Measurements from ENCODE around the gene SLC46A3. TPM values are rescaled to one million over a fixed set of nuclear protein-coding genes. Genes with fewer than 3 reads are reported as not detected.

Gene SLC46A3
- total and polyA plus RNA-seq, 2 donors (not counting 1 experiment from before 2014, with no cell fraction given) = 2.6 to 6.4 TPM

- peak within 1 kb of the TSS; percentile 68 to 95 (median 80) for H3K4me3 ChIP-seq (replicated peaks in 1 of 4; ENCODE audit: control extremely low read depth in 1 of 4, insufficient read depth in 1 of 4, low read depth in 3 of 4, low read length in 4 of 4)
- no peaks in the 10 kb centered on the region for H4K20me1 ChIP-seq (ENCODE audit: control insufficient read depth, extremely low read depth, insufficient read depth, low read length)
- H3K4me2 ChIP-seq (ENCODE audit: extremely low read depth, insufficient read depth, low read length) = peak within 1 kb of the TSS; percentile 91
- peaks cover 66% of the 10 kb centered on the region for H3K79me2 ChIP-seq (ENCODE audit: control insufficient read depth, insufficient read depth, low read length)
- no peak for TF ChIP-seq EZH2 (IDR thresholded peaks at IDR 0.05; ENCODE audit: low read length, missing control alignments)
- TF ChIP-seq CTCF (conservative IDR thresholded peaks at IDR 0.05 in 1 of 2, IDR thresholded peaks at IDR 0.05 in 1 of 2; ENCODE audit: low read depth in 1 of 2, low read length in 2 of 2) = no peak
- H3K27me3 ChIP-seq (ENCODE audit: control insufficient read depth, insufficient read depth, low read length) = no peaks in the 10 kb centered on the region
- H3K9ac ChIP-seq (ENCODE audit: insufficient read depth, low read length) = peak within 1 kb of the TSS; percentile 97
- H3K9me3 ChIP-seq (ENCODE audit: control insufficient read depth, insufficient read depth, low read depth, low read length) = no peaks in the 10 kb centered on the region
- peaks cover 8% of the 10 kb centered on the region for H3K4me1 ChIP-seq (ENCODE audit: control insufficient read depth, extremely low read depth, insufficient read depth, low read length)
- H2AFZ ChIP-seq (ENCODE audit: low read length) = peak within 1 kb of the TSS; percentile 60
- peak; percentile 92 to 94 for DNase-seq (ENCODE audit: low read depth in 2 of 2)
- peaks cover 1% of the 10 kb centered on the region for H3K36me3 ChIP-seq (ENCODE audit: control insufficient read depth, insufficient read depth, low read length)
- H3K27ac ChIP-seq (ENCODE audit: insufficient read depth, low read length) = peak within 1 kb of the TSS; percentile 95
Measured at GRCh38 chr13:28658796-28659620, 59.8 kb downstream of the SLC46A3 start, which contains the start of gene POMP. TSS of gene POMP (plus strand) at chr13:28659130. CDS start at chr13:28659185, 55 bp downstream.

- peaks cover 8% of the 10 kb centered on the region for H3K4me1 ChIP-seq (ENCODE audit: control insufficient read depth, extremely low read depth, insufficient read depth, low read length)
- peaks cover 65% of the 10 kb centered on the region for H3K79me2 ChIP-seq (ENCODE audit: control insufficient read depth, insufficient read depth, low read length)
Measured at GRCh38 chr13:28658539-28658795, 60.3 kb downstream of the SLC46A3 start.

More at GRCh38 chr13:28658539-28658795, 60.3 kb downstream of the SLC46A3 start:
- no peak for DNase-seq (ENCODE audit: low read depth in 2 of 2)
- H3K27me3 ChIP-seq (ENCODE audit: control insufficient read depth, insufficient read depth, low read length) = no peaks in the 10 kb centered on the region
- H3K36me3 ChIP-seq (ENCODE audit: control insufficient read depth, insufficient read depth, low read length) = peaks cover 1% of the 10 kb centered on the region
- no peaks in the 10 kb centered on the region for H4K20me1 ChIP-seq (ENCODE audit: control insufficient read depth, extremely low read depth, insufficient read depth, low read length)
- peak overlapping the region; percentile 60 for H2AFZ ChIP-seq (ENCODE audit: low read length)
- peak overlapping the region; percentile 91 for H3K4me2 ChIP-seq (ENCODE audit: extremely low read depth, insufficient read depth, low read length)
- peak overlapping the region; percentile 95 for H3K27ac ChIP-seq (ENCODE audit: insufficient read depth, low read length)
- peak overlapping the region; percentile 97 for H3K9ac ChIP-seq (ENCODE audit: insufficient read depth, low read length)
- peak overlapping the region; percentile 68 to 95 (median 80) for H3K4me3 ChIP-seq (replicated peaks in 1 of 4; ENCODE audit: control extremely low read depth in 1 of 4, insufficient read depth in 1 of 4, low read depth in 3 of 4, low read length in 4 of 4)
- TF ChIP-seq CTCF (conservative IDR thresholded peaks at IDR 0.05 in 1 of 2, IDR thresholded peaks at IDR 0.05 in 1 of 2; ENCODE audit: low read depth in 1 of 2, low read length in 2 of 2) = no peak
- no peak for TF ChIP-seq EZH2 (IDR thresholded peaks at IDR 0.05; ENCODE audit: low read length, missing control alignments)
- H3K9me3 ChIP-seq (ENCODE audit: control insufficient read depth, insufficient read depth, low read depth, low read length) = no peaks in the 10 kb centered on the region

Data from fibroblast of lung (primary cell).